ENCODE results near the gene AHCYL1.

Gene AHCYL1

GRCh38 chr1:110055493-110056284, 71.1 kb downstream of the AHCYL1 start:
- H3K4me1 ChIP-seq (ENCODE audit: control insufficient read depth in 2 of 2, insufficient read depth in 1 of 2, low read depth in 1 of 2, low read length in 2 of 2), result no peaks in the 10 kb centered on the region

GRCh38 chr1:110056285-110056683, 71.7 kb downstream of the AHCYL1 start:
- H2BK15ac ChIP-seq (ENCODE audit: low read length), result no peak overlapping the region
- H3K18ac ChIP-seq (ENCODE audit: low read length), result no peak overlapping the region
- no peak overlapping the region for H2AFZ ChIP-seq (ENCODE audit: low read length)
- H2AK5ac ChIP-seq (ENCODE audit: low read depth, low read length), result no peak overlapping the region
- no peak overlapping the region for H4K91ac ChIP-seq (ENCODE audit: low read depth, low read length, poor library complexity)
- H3K4ac ChIP-seq (ENCODE audit: low read length), result no peak overlapping the region
- H3K14ac ChIP-seq (ENCODE audit: low read length), result no peak overlapping the region
- H2BK5ac ChIP-seq (ENCODE audit: low read length), result no peak overlapping the region
- no peaks in the 10 kb centered on the region for H3K79me1 ChIP-seq (ENCODE audit: low read depth, low read length)
- no peak overlapping the region for H2BK120ac ChIP-seq (ENCODE audit: low read depth, low read length)
- H3K27me3 ChIP-seq (ENCODE audit: control insufficient read depth in 3 of 3, insufficient read depth in 3 of 3, low read depth in 1 of 3, low read length in 3 of 3), result no peaks in the 10 kb centered on the region
- H3K4me2 ChIP-seq (ENCODE audit: insufficient read depth, low read length, poor library complexity, severe bottlenecking), result no peak overlapping the region
- no peak for DNase-seq (ENCODE audit: low spot score)
- peaks cover 50 to 91% of the 10 kb centered on the region in 2 donors for H3K36me3 ChIP-seq (replicated peaks in 1 of 2; ENCODE audit: control insufficient read depth in 2 of 2, insufficient read depth in 2 of 2, low read length in 2 of 2)
- H4K8ac ChIP-seq (ENCODE audit: low read depth, low read length), result no peak overlapping the region
- H3K27ac ChIP-seq (replicated peaks; ENCODE audit: low read length), result no peak overlapping the region
- no peak overlapping the region for H3K23ac ChIP-seq (ENCODE audit: low read depth, low read length, poor library complexity)
- H3K4me3 ChIP-seq (ENCODE audit: low read length in 2 of 2), result no peak overlapping the region
- H3K4me1 ChIP-seq (ENCODE audit: control insufficient read depth in 2 of 2, insufficient read depth in 1 of 2, low read depth in 1 of 2, low read length in 2 of 2), result no peaks in the 10 kb centered on the region
- H3K9me3 ChIP-seq (replicated peaks in 1 of 2; ENCODE audit: control insufficient read depth in 2 of 2, insufficient read depth in 1 of 2, low read depth in 1 of 2, low read length in 2 of 2), result no peaks in the 10 kb centered on the region
- H3K9ac ChIP-seq (ENCODE audit: low read depth, low read length, poor library complexity), result no peak overlapping the region
- no CpG with 5 or more reads among the region's 4 CpGs for WGBS, 2 donors (ENCODE audit: extremely low coverage in 2 of 2, insufficient read length in 2 of 2, insufficient replicate concordance in 1 of 2)
- no peak overlapping the region for H2BK12ac ChIP-seq (ENCODE audit: low read length)

More at GRCh38 chr1:110055493-110056284, 71.1 kb downstream of the AHCYL1 start:
- H3K4ac ChIP-seq (ENCODE audit: low read length), result no peak overlapping the region
- no peaks in the 10 kb centered on the region for H3K9me3 ChIP-seq (replicated peaks in 1 of 2; ENCODE audit: control insufficient read depth in 2 of 2, insufficient read depth in 1 of 2, low read depth in 1 of 2, low read length in 2 of 2)
- no peak for DNase-seq (ENCODE audit: low spot score)
- H4K91ac ChIP-seq (ENCODE audit: low read depth, low read length, poor library complexity), result no peak overlapping the region
- no peak overlapping the region for H2BK5ac ChIP-seq (ENCODE audit: low read length)
- H3K18ac ChIP-seq (ENCODE audit: low read length), result no peak overlapping the region
- H3K4me2 ChIP-seq (ENCODE audit: insufficient read depth, low read length, poor library complexity, severe bottlenecking), result no peak overlapping the region
- no peak overlapping the region for H3K14ac ChIP-seq (ENCODE audit: low read length)
- no peak overlapping the region for H2BK15ac ChIP-seq (ENCODE audit: low read length)
- no peak overlapping the region for H3K23ac ChIP-seq (ENCODE audit: low read depth, low read length, poor library complexity)
- no peak overlapping the region for H3K9ac ChIP-seq (ENCODE audit: low read depth, low read length, poor library complexity)
- H3K79me1 ChIP-seq (ENCODE audit: low read depth, low read length), result no peaks in the 10 kb centered on the region
- H2AK5ac ChIP-seq (ENCODE audit: low read depth, low read length), result no peak overlapping the region
- WGBS, 2 donors (ENCODE audit: extremely low coverage in 2 of 2, insufficient read length in 2 of 2, insufficient replicate concordance in 1 of 2), result no CpG with 5 or more reads among the region's 5 CpGs
- H4K8ac ChIP-seq (ENCODE audit: low read depth, low read length), result no peak overlapping the region
- H2AFZ ChIP-seq (ENCODE audit: low read length), result no peak overlapping the region
- H2BK12ac ChIP-seq (ENCODE audit: low read length), result no peak overlapping the region
- H3K4me3 ChIP-seq (ENCODE audit: low read length in 2 of 2), result no peak overlapping the region
- H2BK120ac ChIP-seq (ENCODE audit: low read depth, low read length), result no peak overlapping the region
- H3K36me3 ChIP-seq (replicated peaks in 1 of 2; ENCODE audit: control insufficient read depth in 2 of 2, insufficient read depth in 2 of 2, low read length in 2 of 2), result peaks cover 56 to 94% of the 10 kb centered on the region in 2 donors
- H3K27me3 ChIP-seq (ENCODE audit: control insufficient read depth in 3 of 3, insufficient read depth in 3 of 3, low read depth in 1 of 3, low read length in 3 of 3), result no peaks in the 10 kb centered on the region
- no peak overlapping the region for H3K27ac ChIP-seq (replicated peaks; ENCODE audit: low read length)

- Histone ChIP-seq H4K8ac (ENCODE audit: low read depth, low read length) (no peak overlapping the region), H2BK120ac (ENCODE audit: low read depth, low read length) (no peak overlapping the region), H3K79me1 (ENCODE audit: low read depth, low read length) (no peaks in the 10 kb centered on the region), H3K36me3 (replicated peaks in 1 of 2; ENCODE audit: control insufficient read depth in 2 of 2, insufficient read depth in 2 of 2, low read length in 2 of 2) (peaks cover 49 to 90% of the 10 kb centered on the region in 2 donors), H2BK5ac (ENCODE audit: low read length) (no peak overlapping the region), H3K4ac (ENCODE audit: low read length) (no peak overlapping the region), H3K9me3 (replicated peaks in 1 of 2; ENCODE audit: control insufficient read depth in 2 of 2, insufficient read depth in 1 of 2, low read depth in 1 of 2, low read length in 2 of 2) (no peaks in the 10 kb centered on the region), H3K4me3 (ENCODE audit: low read length in 2 of 2) (no peak overlapping the region), H3K14ac (ENCODE audit: low read length) (no peak overlapping the region), H3K23ac (ENCODE audit: low read depth, low read length, poor library complexity) (no peak overlapping the region), H2BK15ac (ENCODE audit: low read length) (no peak overlapping the region), H4K91ac (ENCODE audit: low read depth, low read length, poor library complexity) (no peak overlapping the region), H3K4me2 (ENCODE audit: insufficient read depth, low read length, poor library complexity, severe bottlenecking) (no peak overlapping the region), H3K4me1 (ENCODE audit: control insufficient read depth in 2 of 2, insufficient read depth in 1 of 2, low read depth in 1 of 2, low read length in 2 of 2) (no peaks in the 10 kb centered on the region), H3K18ac (ENCODE audit: low read length) (no peak overlapping the region), H2AK5ac (ENCODE audit: low read depth, low read length) (no peak overlapping the region), H3K27me3 (ENCODE audit: control insufficient read depth in 3 of 3, insufficient read depth in 3 of 3, low read depth in 1 of 3, low read length in 3 of 3) (no peaks in the 10 kb centered on the region), H2BK12ac (ENCODE audit: low read length) (no peak overlapping the region), H3K27ac (replicated peaks; ENCODE audit: low read length) (no peak overlapping the region), H3K9ac (ENCODE audit: low read depth, low read length, poor library complexity) (no peak overlapping the region), H2AFZ (ENCODE audit: low read length) (no peak overlapping the region)
- DNase-seq (ENCODE audit: low spot score), result no peak
- no CpG with 5 or more reads among the region's 3 CpGs for WGBS, 2 donors (ENCODE audit: extremely low coverage in 2 of 2, insufficient read length in 2 of 2, insufficient replicate concordance in 1 of 2)
Observed at GRCh38 chr1:110056776-110057175, 72.2 kb downstream of the AHCYL1 start.

- Histone ChIP-seq H3K9ac (ENCODE audit: low read depth, low read length, poor library complexity) (no peak overlapping the region), H3K36me3 (replicated peaks in 1 of 2; ENCODE audit: control insufficient read depth in 2 of 2, insufficient read depth in 2 of 2, low read length in 2 of 2) (peaks cover 46 to 81% of the 10 kb centered on the region in 2 donors), H4K8ac (ENCODE audit: low read depth, low read length) (no peak overlapping the region), H2AFZ (ENCODE audit: low read length) (no peak overlapping the region), H2BK5ac (ENCODE audit: low read length) (no peak overlapping the region), H3K4me2 (ENCODE audit: insufficient read depth, low read length, poor library complexity, severe bottlenecking) (no peak overlapping the region), H2BK15ac (ENCODE audit: low read length) (no peak overlapping the region), H3K79me1 (ENCODE audit: low read depth, low read length) (no peaks in the 10 kb centered on the region), H3K18ac (ENCODE audit: low read length) (no peak overlapping the region), H3K27ac (replicated peaks; ENCODE audit: low read length) (no peak overlapping the region), H2AK5ac (ENCODE audit: low read depth, low read length) (no peak overlapping the region), H3K4me1 (ENCODE audit: control insufficient read depth in 2 of 2, insufficient read depth in 1 of 2, low read depth in 1 of 2, low read length in 2 of 2) (peaks cover 0 to 4% of the 10 kb centered on the region in 2 donors), H3K4ac (ENCODE audit: low read length) (no peak overlapping the region), H2BK120ac (ENCODE audit: low read depth, low read length) (no peak overlapping the region), H3K27me3 (ENCODE audit: control insufficient read depth in 3 of 3, insufficient read depth in 3 of 3, low read depth in 1 of 3, low read length in 3 of 3) (no peaks in the 10 kb centered on the region), H3K9me3 (replicated peaks in 1 of 2; ENCODE audit: control insufficient read depth in 2 of 2, insufficient read depth in 1 of 2, low read depth in 1 of 2, low read length in 2 of 2) (no peaks in the 10 kb centered on the region), H3K14ac (ENCODE audit: low read length) (no peak overlapping the region), H3K23ac (ENCODE audit: low read depth, low read length, poor library complexity) (no peak overlapping the region), H3K4me3 (ENCODE audit: low read length in 2 of 2) (no peak overlapping the region), H2BK12ac (ENCODE audit: low read length) (no peak overlapping the region), H4K91ac (ENCODE audit: low read depth, low read length, poor library complexity) (no peak overlapping the region)
- no peak for DNase-seq (ENCODE audit: low spot score)
- no CpG with 5 or more reads among the region's 7 CpGs for WGBS, 2 donors (ENCODE audit: extremely low coverage in 2 of 2, insufficient read length in 2 of 2, insufficient replicate concordance in 1 of 2)
Observed at GRCh38 chr1:110057963-110058518, 73.5 kb downstream of the AHCYL1 start.

All from neuronal stem cell (in vitro differentiated cells).